HFFc6 (cell line): ENCODE measurements around the gene HOGA1. TPM values are rescaled to one million over a fixed set of nuclear protein-coding genes. Genes with fewer than 3 reads are reported as not detected.
"Not testable (repeated sequence)": the region's sequence is repeated elsewhere in the genome, so short reads cannot be mapped to it uniquely, and the experiment has no call there.

ENCODE experiments used
- DNase-seq: peaks from one replicate; pipeline ENCODE4 v3.0.0-alpha.2; 2018
- H3K27ac Mint-ChIP-seq: 2 replicates; pipeline ENCODE4 v1.8.0; 2020; ENCODE audit warnings: mild to moderate bottlenecking, mixed read lengths
- H3K27me3 Mint-ChIP-seq: 2 replicates; pipeline ENCODE4 v1.8.0; 2021; ENCODE audit warnings: mild to moderate bottlenecking, moderate library complexity, mixed read lengths; ENCODE audit not compliant: insufficient read depth
- H3K36me3 Mint-ChIP-seq: 2 replicates; pipeline ENCODE4 v1.8.0; 2021; ENCODE audit warnings: low read depth, mixed read lengths
- H3K4me1 Mint-ChIP-seq: 2 replicates; pipeline ENCODE4 v1.8.0; 2020; ENCODE audit warnings: low read depth, mixed read lengths
- H3K4me3 Mint-ChIP-seq: 2 replicates; pipeline ENCODE4 v1.8.0; 2020; ENCODE audit warnings: mild to moderate bottlenecking, moderate library complexity, mixed read lengths
- H3K9me3 Mint-ChIP-seq: 2 replicates; pipeline ENCODE4 v1.8.0; 2020; ENCODE audit warnings: mild to moderate bottlenecking, mixed read lengths
- total RNA-seq, 6 experiments: library from RNA; stranded (reverse); fragmentation: NEBNext Ultra II Directional; extraction: Animal tissue kit (Norgen Biotek cat#: 25700); gene quantifications; 2 replicates in 1 of 6; 3 replicates in 5 of 6; pipeline ENCODE4 v1.2.3, GENCODE V29; 2021
- TF ChIP-seq, protein P1 (sequence below): fragments of 200-600 bp; sonication (generic); IDR thresholded peaks from 2 replicates; pipeline ENCODE4 v1.5.0; 2021; ENCODE audit warnings: antibody characterized with exemption, mild to moderate bottlenecking

The HOGA1 gene
- total RNA-seq, 6 experiments from 2014 or later: 0.26 to 0.66 (median 0.46) TPM

DNA sequence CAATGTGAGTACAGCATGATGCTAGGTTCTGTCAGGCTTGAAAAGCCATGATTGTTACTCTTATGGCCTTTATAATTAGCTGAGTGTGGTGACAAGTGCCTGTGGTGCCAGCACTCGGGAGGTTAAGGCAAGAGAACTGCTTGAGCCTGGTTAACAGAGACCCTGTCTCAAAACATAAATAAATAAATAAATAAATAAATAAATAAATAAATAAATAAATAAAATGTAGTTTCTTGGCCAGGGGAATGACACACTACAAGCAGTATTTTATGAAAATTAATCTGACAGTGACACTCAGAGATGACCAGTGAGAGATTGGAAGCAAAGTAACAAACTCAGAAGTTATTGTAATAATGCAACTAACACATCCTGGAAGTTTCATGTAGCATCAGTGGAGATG is 51.4 kb downstream of the HOGA1 start:
- DNase-seq: no peak
- Mint-ChIP-seq H3K27me3 (peaks cover 4% of the 10 kb centered on the region; the same call in 1 of the 2 replicates), H3K4me1 (peaks cover 29% of the 10 kb centered on the region), H3K36me3 (no peaks in the 10 kb centered on the region), H3K4me3 (no peak overlapping the region), H3K27ac (no peak overlapping the region), H3K9me3 (no peaks in the 10 kb centered on the region)
- TF ChIP-seq, protein P1, sequence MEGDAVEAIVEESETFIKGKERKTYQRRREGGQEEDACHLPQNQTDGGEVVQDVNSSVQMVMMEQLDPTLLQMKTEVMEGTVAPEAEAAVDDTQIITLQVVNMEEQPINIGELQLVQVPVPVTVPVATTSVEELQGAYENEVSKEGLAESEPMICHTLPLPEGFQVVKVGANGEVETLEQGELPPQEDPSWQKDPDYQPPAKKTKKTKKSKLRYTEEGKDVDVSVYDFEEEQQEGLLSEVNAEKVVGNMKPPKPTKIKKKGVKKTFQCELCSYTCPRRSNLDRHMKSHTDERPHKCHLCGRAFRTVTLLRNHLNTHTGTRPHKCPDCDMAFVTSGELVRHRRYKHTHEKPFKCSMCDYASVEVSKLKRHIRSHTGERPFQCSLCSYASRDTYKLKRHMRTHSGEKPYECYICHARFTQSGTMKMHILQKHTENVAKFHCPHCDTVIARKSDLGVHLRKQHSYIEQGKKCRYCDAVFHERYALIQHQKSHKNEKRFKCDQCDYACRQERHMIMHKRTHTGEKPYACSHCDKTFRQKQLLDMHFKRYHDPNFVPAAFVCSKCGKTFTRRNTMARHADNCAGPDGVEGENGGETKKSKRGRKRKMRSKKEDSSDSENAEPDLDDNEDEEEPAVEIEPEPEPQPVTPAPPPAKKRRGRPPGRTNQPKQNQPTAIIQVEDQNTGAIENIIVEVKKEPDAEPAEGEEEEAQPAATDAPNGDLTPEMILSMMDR: no peak

DNA sequence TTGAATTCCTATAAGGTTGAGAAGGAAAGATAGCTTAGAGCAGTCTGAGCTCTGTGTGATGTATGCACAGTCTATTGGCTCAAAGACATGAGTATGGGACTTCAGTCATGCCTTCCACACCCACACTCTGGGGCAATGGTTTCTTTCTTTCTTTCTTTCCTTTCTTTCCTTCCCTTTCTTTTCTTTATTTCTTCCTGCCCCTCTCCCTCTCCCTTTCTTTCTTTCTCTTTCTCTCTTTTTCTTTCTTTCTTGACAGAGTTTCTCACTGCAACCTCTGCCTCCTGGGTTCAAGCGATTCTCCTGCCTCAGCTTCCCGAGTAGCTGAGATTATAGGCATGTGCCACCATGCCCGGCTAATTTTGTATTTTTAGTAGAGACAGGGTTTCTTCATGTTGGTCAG is 54.9 kb downstream of the HOGA1 start:
- H3K9me3 Mint-ChIP-seq, H3K4me3 Mint-ChIP-seq, DNase-seq: not testable (repeated sequence)

DNA sequence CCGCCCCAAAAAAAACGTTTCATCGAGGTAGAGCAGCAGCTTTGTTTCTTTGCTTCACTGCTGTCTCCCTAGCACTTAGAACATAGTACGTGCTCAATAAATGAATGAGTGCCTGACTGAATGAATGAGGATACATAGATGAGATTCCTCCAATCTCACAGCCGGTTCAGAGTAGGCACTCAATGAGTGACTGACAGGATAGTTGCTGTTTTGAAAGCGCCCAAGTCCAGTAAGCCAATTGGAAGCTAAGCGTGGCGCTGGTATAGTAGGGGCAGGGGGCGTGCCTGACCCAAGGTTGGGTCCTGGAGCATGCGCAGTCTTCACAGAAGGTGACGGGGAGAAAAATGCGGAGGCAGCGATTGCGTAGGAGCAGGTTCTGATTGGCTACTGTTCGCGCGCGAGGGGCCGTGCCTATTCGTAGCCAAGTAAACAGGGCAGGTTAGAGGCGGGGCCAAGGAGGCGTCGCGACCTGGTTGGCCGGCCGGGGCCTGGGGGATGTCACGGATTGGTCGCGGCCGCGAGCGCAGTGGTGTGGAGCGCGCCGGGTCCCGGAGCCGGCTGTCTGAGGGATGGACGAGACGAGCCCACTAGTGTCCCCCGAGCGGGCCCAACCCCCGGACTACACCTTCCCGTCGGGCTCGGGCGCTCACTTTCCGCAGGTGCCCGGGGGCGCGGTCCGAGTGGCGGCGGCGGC is 56.1 kb downstream of the HOGA1 start, which contains the start of gene PI4K2A:
Gene PI4K2A, plus strand, starts transcription at position 498 of the 694 bp plus-strand sequence. Its CDS starts 72 bp downstream, at position 570.
- peak within 1 kb of the TSS; percentile 98 for H3K27ac Mint-ChIP-seq
- H3K4me1 Mint-ChIP-seq: peaks cover 17% of the 10 kb centered on the region
- TF ChIP-seq, protein P1: no peak
- H3K36me3 Mint-ChIP-seq: peaks cover 20% of the 10 kb centered on the region
- peaks cover 10% of the 10 kb centered on the region for H3K27me3 Mint-ChIP-seq
- H3K4me3 Mint-ChIP-seq: peak within 1 kb of the TSS; percentile 100
- H3K9me3 Mint-ChIP-seq: no peaks in the 10 kb centered on the region
- peak; percentile 99 for DNase-seq

More for the DNA sequence above, 54.9 kb downstream of the HOGA1 start:
- Mint-ChIP-seq H3K36me3 (peaks cover 11% of the 10 kb centered on the region), H3K4me1 (peaks cover 17% of the 10 kb centered on the region)
- not testable (repeated sequence) for H3K27ac Mint-ChIP-seq, H3K27me3 Mint-ChIP-seq

DNA sequence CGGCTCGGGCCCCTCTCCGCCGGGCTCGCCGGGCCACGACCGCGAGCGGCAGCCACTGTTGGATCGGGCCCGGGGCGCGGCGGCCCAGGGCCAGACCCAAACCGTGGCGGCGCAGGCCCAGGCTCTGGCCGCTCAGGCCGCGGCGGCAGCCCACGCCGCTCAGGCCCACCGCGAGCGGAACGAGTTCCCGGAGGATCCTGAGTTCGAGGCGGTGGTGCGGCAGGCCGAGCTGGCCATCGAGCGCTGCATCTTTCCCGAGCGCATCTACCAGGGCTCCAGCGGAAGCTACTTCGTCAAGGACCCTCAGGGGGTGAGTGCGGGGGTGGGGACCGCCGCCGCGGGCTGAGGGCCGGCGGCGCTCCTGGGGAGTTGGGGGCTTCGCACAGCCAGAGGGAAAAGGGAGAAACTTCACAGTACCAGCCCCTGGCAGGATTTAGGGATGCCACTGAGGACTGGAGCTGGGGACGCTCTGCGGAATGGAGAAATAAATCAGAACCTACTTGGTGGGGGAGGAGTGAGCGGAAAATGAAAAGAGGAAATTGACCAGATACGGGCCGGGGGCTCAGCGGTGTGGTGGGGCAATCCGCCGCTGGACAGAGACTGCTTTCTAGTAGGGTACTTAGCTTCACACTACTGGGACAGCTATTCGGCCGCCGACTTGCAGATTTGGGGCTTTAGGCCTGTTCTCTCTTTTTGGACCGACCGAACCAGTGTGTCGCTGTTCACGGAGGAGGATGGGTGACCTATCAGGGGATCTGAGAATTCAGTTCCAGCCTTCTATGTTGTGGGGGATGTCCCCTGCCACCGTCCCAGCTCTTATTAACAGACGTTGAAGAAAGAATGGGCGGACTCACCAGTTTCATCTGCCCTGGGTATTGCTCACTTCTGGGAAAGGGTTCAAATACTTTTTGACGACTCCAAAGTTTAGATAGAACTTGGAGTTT is 57.0 kb downstream of the HOGA1 start:
- DNase-seq: peak; percentile 62
- TF ChIP-seq, protein P1: no peak
- Mint-ChIP-seq H3K27ac (peak overlapping the region; percentile 98), H3K4me1 (peaks cover 17% of the 10 kb centered on the region), H3K9me3 (no peaks in the 10 kb centered on the region), H3K27me3 (peaks cover 10% of the 10 kb centered on the region), H3K36me3 (peaks cover 25% of the 10 kb centered on the region), H3K4me3 (peak overlapping the region; percentile 100)

DNA sequence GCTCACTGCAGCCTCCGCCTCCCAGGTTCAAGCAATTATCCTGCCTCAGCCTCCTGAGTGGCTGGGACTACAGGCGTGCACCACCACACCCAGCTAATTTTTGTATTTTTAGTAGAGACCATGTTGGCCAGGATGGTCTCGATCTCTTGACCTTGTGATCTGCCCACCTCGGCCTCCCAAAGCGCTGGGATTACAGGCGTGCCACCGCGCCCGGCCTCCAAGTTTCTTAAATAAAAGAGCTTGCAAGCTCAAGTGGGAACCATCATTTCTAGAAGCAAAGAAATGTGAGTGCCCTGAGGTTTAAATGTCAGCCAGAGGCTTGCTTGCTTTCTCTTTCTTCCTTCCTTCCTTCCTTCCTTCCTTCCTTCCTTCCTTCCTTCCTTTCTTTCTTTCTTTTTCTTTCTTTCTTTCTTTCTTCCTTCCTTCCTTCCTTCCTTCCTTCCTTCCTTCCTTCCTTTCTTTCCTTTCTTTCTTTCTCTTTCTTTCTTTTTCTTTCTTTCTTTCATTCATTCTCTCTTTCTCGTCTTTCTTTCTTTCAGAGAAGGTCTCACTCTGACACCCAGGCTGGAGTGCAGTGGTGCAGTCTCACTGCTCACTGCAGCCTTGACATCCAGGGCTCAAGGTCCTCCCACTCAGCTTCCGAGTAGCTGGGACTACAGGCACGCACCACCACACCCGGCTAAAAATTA is 58.4 kb downstream of the HOGA1 start:
- H3K9me3 Mint-ChIP-seq, DNase-seq, H3K27me3 Mint-ChIP-seq: not testable (repeated sequence)
- peaks cover 25% of the 10 kb centered on the region for H3K4me1 Mint-ChIP-seq
- peak overlapping the region; percentile 100 for H3K4me3 Mint-ChIP-seq
- H3K27ac Mint-ChIP-seq: peak overlapping the region; percentile 98
- peaks cover 25% of the 10 kb centered on the region for H3K36me3 Mint-ChIP-seq

DNA sequence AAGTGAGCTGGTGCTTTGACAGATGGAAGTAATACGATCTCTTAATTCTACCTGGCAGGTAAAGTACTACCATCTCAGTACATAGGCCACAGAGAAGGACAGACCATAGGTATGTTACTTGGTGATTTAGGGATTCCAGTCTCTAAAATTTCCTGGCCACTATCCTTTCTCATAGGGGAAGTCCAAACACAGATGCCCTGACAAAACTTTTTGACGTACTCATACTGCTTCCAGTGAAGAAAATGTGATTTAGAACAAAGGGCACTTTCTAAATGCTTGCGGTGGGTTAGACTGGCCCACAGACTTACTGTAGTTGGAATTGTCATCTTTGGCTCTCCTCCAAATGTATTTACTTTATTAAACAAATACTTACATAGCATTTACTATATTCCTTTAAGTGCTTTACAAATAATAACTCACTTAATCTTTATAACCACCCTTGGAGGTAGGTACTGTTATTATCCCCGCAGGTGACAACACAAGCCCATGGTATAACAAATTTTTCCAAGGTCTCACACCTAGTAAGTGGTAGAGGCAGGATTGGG is 59.3 kb downstream of the HOGA1 start:
- peak overlapping the region; percentile 70 for H3K27ac Mint-ChIP-seq
- H3K4me1 Mint-ChIP-seq: peaks cover 34% of the 10 kb centered on the region
- peaks cover 25% of the 10 kb centered on the region for H3K36me3 Mint-ChIP-seq
- H3K27me3 Mint-ChIP-seq: peaks cover 10% of the 10 kb centered on the region
- no peaks in the 10 kb centered on the region for H3K9me3 Mint-ChIP-seq
- TF ChIP-seq, protein P1: no peak
- H3K4me3 Mint-ChIP-seq: peak overlapping the region; percentile 100
- no peak for DNase-seq
